Pancreas (tissue), 10 donors: ENCODE measurements around the gene COL21A1. TPM values are rescaled to one million over a fixed set of nuclear protein-coding genes. Genes with fewer than 3 reads are reported as not detected.

Source experiments
- ATAC-seq, 4 donors: fragments of 200-7000 bp; cut with Tn5 transposase; one replicate each; pipeline versions ENCODE4 v1.8.0 to v1.9.1; 2020; ENCODE audit warnings: mild to moderate bottlenecking in 4 of 4, moderate library complexity in 4 of 4
- DNase-seq, 6 donors: peaks; one replicate each; pipeline ENCODE4 v3.0.0-alpha.2; 2020
- FAIRE-seq: peaks from 2 replicates; lab custom pipeline; 2012; peaks lifted over from hg19 to GRCh38; lab: Jason Lieb, UNC
- H3K27ac ChIP-seq, 4 donors: fragments of 200-600 bp; sonication (generic); 1 replicate in 3 of 4; 2 replicates in 1 of 4; pipeline versions ENCODE4 v1.5.0 to v1.8.0; 2020
- H3K27me3 ChIP-seq, 4 donors: fragments of 200-600 bp; one replicate each; pipeline ENCODE4 v1.8.0; 2021
- H3K36me3 ChIP-seq, 3 donors: fragments of 200-600 bp; sonication (generic) in 1 of 3; one replicate each; pipeline versions ENCODE4 v1.5.0 to v1.8.0; 2020 to 2021
- H3K4me1 ChIP-seq, 3 donors: fragments of 200-600 bp; one replicate each; pipeline ENCODE4 v1.8.0; 2021
- H3K4me3 ChIP-seq, 4 donors: fragments of 200-600 bp; sonication (generic) in 2 of 4; one replicate each; pipeline versions ENCODE4 v1.5.0 to v1.8.0; 2020 to 2021
- H3K9me3 ChIP-seq, 4 donors: fragments of 200-600 bp; one replicate each; pipeline ENCODE4 v1.8.0; 2021
- CTCF ChIP-seq, 4 donors: fragments of 200-600 bp; sonication (generic) in 3 of 4; IDR thresholded peaks; one replicate each; pipeline versions ENCODE4 v1.5.0 to v1.8.0; 2021; ENCODE audit warnings: antibody characterized with exemption in 4 of 4
- WGBS, 2 donors: extraction: QIAGEN DNeasy Blood & Tissue Kit; methylation state at CpG; one replicate each; pipeline ENCODE4 v1.1.7; 2013; 5-methylcytosine and 5-hydroxymethylcytosine counted together
- intact Hi-C, 3 donors: fragments of 100-400 bp; cut with DNase I; formaldehyde crosslinking; loops; one replicate each; pipeline versions ENCODE4 v1.11.1 to v1.14.2; 2022
- polyA plus RNA-seq, 2 donors: library from polyadenylated mRNA; stranded (reverse); fragments of 200-250 nt; gene quantifications; one replicate each; pipeline ENCODE4 v1.2.3, GENCODE V29; 2013
- total RNA-seq, 6 donors: library from RNA; stranded (reverse); fragmentation: NEBNext Ultra II Directional in 4 of 6; extraction: Animal tissue kit (Norgen Biotek cat#: 25700) in 4 of 6; gene quantifications; one replicate each; pipeline versions ENCODE4 v1.2.1 to v1.2.4, GENCODE V29; 2021 to 2023
- donor health status: healthy with polysubstance abuse.
- donor health status: DM: no; HTN: no; CAD: no; lungs with moderate emphysema.
- donor health status: DM: no; HTN: no; CAD: no.
- donor health status: control.
- donor health status: control.
- donor health status: Bipolar disorder and iron deficiency.
- donor health status: DM: yes; HTN: yes; CAD: no.
- donor health status: DM: no; HTN: no; CAD: no.
- donor health status: DM: no; HTN: no; CAD: no.
- donor health status: DM: yes; HTN: yes; CAD: no.

Gene COL21A1
- total and polyA plus RNA-seq, 8 donors: 0.28 to 1.8 (median 0.60) TPM

- Histone ChIP-seq H3K4me1 (no peaks in the 10 kb centered on the region), H3K9me3 (no peaks in the 10 kb centered on the region), H3K36me3 (no peaks in the 10 kb centered on the region), H3K27ac (no peak overlapping the region), H3K4me3 (no peak overlapping the region), H3K27me3 (no peaks in the 10 kb centered on the region)
- DNase-seq (no peak), FAIRE-seq (no peak), ATAC-seq (no peak)
- WGBS, 2 donors: 54 to 71% methylated on average over 1 of the region's 1 CpG
- intact Hi-C loops: no loop called here
- TF ChIP-seq CTCF (IDR thresholded peaks at IDR 0.05): no peak
Observed at GRCh38 chr6:56037601-56038000, 209.8 kb downstream of the COL21A1 start.

GRCh38 chr6:56036916-56037600 lies 210.3 kb downstream of the COL21A1 start:
- FAIRE-seq (no peak), ATAC-seq (no peak), DNase-seq (no peak)
- no peaks in the 10 kb centered on the region for H3K4me1 ChIP-seq
- intact Hi-C loops: no loop called here
- TF ChIP-seq CTCF (IDR thresholded peaks at IDR 0.05): no peak
- 33 to 34% methylated on average over 1 of the region's 1 CpG for WGBS, 2 donors
- no peaks in the 10 kb centered on the region for H3K36me3 ChIP-seq
- no peaks in the 10 kb centered on the region for H3K9me3 ChIP-seq
- no peaks in the 10 kb centered on the region for H3K27me3 ChIP-seq
- H3K4me3 ChIP-seq: no peak overlapping the region
- no peak overlapping the region for H3K27ac ChIP-seq

GRCh38 chr6:56033401-56033800 lies 214.0 kb downstream of the COL21A1 start:
- Histone ChIP-seq H3K9me3 (no peaks in the 10 kb centered on the region), H3K4me1 (no peaks in the 10 kb centered on the region), H3K36me3 (no peaks in the 10 kb centered on the region), H3K27me3 (no peaks in the 10 kb centered on the region), H3K27ac (no peak overlapping the region), H3K4me3 (no peak overlapping the region)
- WGBS, 2 donors: 81 to 85% methylated on average over 2 of the region's 2 CpGs
- FAIRE-seq (no peak), ATAC-seq (no peak), DNase-seq (no peak)
- intact Hi-C loops: no loop called here
- no peak for TF ChIP-seq CTCF (IDR thresholded peaks at IDR 0.05)

- H3K9me3 ChIP-seq: no peaks in the 10 kb centered on the region
- no peak overlapping the region for H3K4me3 ChIP-seq
- 44 to 47% methylated on average over 2 of the region's 2 CpGs for WGBS, 2 donors
- FAIRE-seq (no peak), ATAC-seq (no peak), DNase-seq (no peak)
- no peaks in the 10 kb centered on the region for H3K36me3 ChIP-seq
- intact Hi-C loops: no loop called here
- H3K27ac ChIP-seq: no peak overlapping the region
- no peaks in the 10 kb centered on the region for H3K27me3 ChIP-seq
- no peak for TF ChIP-seq CTCF (IDR thresholded peaks at IDR 0.05)
- H3K4me1 ChIP-seq: no peaks in the 10 kb centered on the region
Observed at GRCh38 chr6:56032715-56033260, 214.6 kb downstream of the COL21A1 start.

GRCh38 chr6:56027865-56028264 lies 219.5 kb downstream of the COL21A1 start:
- WGBS, 2 donors: 53 to 65% methylated on average over 2 of the region's 2 CpGs
- Histone ChIP-seq H3K9me3 (no peaks in the 10 kb centered on the region), H3K4me3 (no peak overlapping the region), H3K27ac (no peak overlapping the region), H3K27me3 (no peaks in the 10 kb centered on the region), H3K4me1 (no peaks in the 10 kb centered on the region), H3K36me3 (no peaks in the 10 kb centered on the region)
- TF ChIP-seq CTCF (IDR thresholded peaks at IDR 0.05): no peak
- ATAC-seq (no peak), FAIRE-seq (no peak), DNase-seq (no peak)
- intact Hi-C loops: no loop called here
